Upper lobe of left lung (tissue), 6 donors: ENCODE measurements around the gene NHLRC2. TPM values are rescaled to one million over a fixed set of nuclear protein-coding genes. Genes with fewer than 3 reads are reported as not detected.

Experiments used
- ATAC-seq, 2 donors: fragments of 200-7000 bp; cut with Tn5 transposase; one replicate each; pipeline ENCODE4 v1.9.1; 2022; ENCODE audit warnings: mild to moderate bottlenecking in 2 of 2, moderate library complexity in 2 of 2; ENCODE audit not compliant: low FRiP score in 2 of 2
- DNase-seq, 2 donors: peaks; one replicate each; pipeline ENCODE4 v3.0.0-alpha.2; 2019 to 2020
- H3K27ac ChIP-seq, 4 donors: fragments of 200-600 bp; sonication (generic); one replicate each; pipeline ENCODE4 v1.5.1; 2016 to 2019
- H3K27me3 ChIP-seq, 4 donors: fragments of 200-600 bp; sonication (generic); one replicate each; pipeline ENCODE4 v1.5.1; 2017 to 2019
- H3K36me3 ChIP-seq, 4 donors: fragments of 200-600 bp; sonication (generic); one replicate each; pipeline ENCODE4 v1.5.1; 2016 to 2019
- H3K4me1 ChIP-seq, 4 donors: fragments of 200-600 bp; sonication (generic); one replicate each; pipeline ENCODE4 v1.5.1; 2018 to 2019
- H3K4me3 ChIP-seq, 4 donors: fragments of 200-600 bp; sonication (generic); one replicate each; pipeline ENCODE4 v1.5.1; 2017 to 2019; ENCODE audit warnings: mild to moderate bottlenecking in 2 of 4, moderate library complexity in 1 of 4
- H3K9me3 ChIP-seq, 4 donors: fragments of 200-600 bp; sonication (generic); one replicate each; pipeline ENCODE4 v1.5.1; 2018 to 2019
- CTCF ChIP-seq, 6 experiments: fragments of 450-650 bp in 4 of 6; fragments of 200-600 bp in 2 of 6; sonication (generic) in 2 of 6; IDR thresholded peaks; one replicate each; pipeline ENCODE4 v1.5.1; 2016 to 2019; ENCODE audit warnings: antibody characterized with exemption in 6 of 6
- EP300 ChIP-seq, 4 donors: sonication (generic); formaldehyde crosslinking; IDR thresholded peaks; one replicate each; pipeline ENCODE4 v1.5.1; 2017; ENCODE audit warnings: antibody characterized with exemption in 4 of 4, control low read depth in 2 of 4
- POLR2A ChIP-seq, 4 donors: fragments of 450-650 bp; IDR thresholded peaks; one replicate each; pipeline ENCODE4 v1.5.1; 2016 to 2017; ENCODE audit warnings: antibody characterized with exemption in 4 of 4, mild to moderate bottlenecking in 2 of 4
- POLR2AphosphoS5 ChIP-seq, 2 donors: sonication (generic); formaldehyde crosslinking; IDR thresholded peaks; one replicate each; pipeline ENCODE4 v1.5.1; 2017; ENCODE audit warnings: antibody characterized with exemption in 2 of 2
- WGBS, 2 donors: methylation state at CpG; one replicate each; pipeline ENCODE4 v1.1.5; 2017 to 2018; 5-methylcytosine and 5-hydroxymethylcytosine counted together
- total RNA-seq, 6 donors: library from RNA; depleted of rRNA in 4 of 6; stranded (reverse); fragments of >200 nt in 4 of 6; gene quantifications; one replicate each; pipeline versions ENCODE4 v1.1.0 to v1.2.1, GENCODE V29; 2016 to 2021
- donor health status: DM: no; HTN: no; CAD: no; lungs with moderate emphysema.
- donor health status: DM: no; HTN: yes; CAD: no; lungs with severe emphysema.

The NHLRC2 gene
- total RNA-seq, 6 donors from 2014 or later, result 24.2 to 55.5 (median 39.7) TPM

GRCh38 chr10:113842171-113842570, 12.3 kb upstream of the NHLRC2 start:
- H3K4me1 ChIP-seq, result no peaks in the 10 kb centered on the region
- WGBS, 2 donors, result 91 to 93% methylated on average over 1 of the region's 1 CpG
- H3K27ac ChIP-seq, result no peak overlapping the region
- ATAC-seq (no peak), DNase-seq (no peak)
- H3K4me3 ChIP-seq, result no peak overlapping the region
- no peaks in the 10 kb centered on the region for H3K9me3 ChIP-seq
- H3K36me3 ChIP-seq, result peaks cover 0 to 27% (median 4%) of the 10 kb centered on the region in 4 donors
- TF ChIP-seq EP300 (IDR thresholded peaks at IDR 0.05) (no peak), POLR2AphosphoS5 (IDR thresholded peaks at IDR 0.05) (no peak), POLR2A (IDR thresholded peaks at IDR 0.05) (no peak), CTCF (IDR thresholded peaks at IDR 0.05) (no peak)
- no peaks in the 10 kb centered on the region for H3K27me3 ChIP-seq

- TF ChIP-seq POLR2AphosphoS5 (IDR thresholded peaks at IDR 0.05) (no peak), POLR2A (IDR thresholded peaks at IDR 0.05) (no peak), EP300 (IDR thresholded peaks at IDR 0.05) (no peak), CTCF (IDR thresholded peaks at IDR 0.05) (no peak)
- Histone ChIP-seq H3K27me3 (no peaks in the 10 kb centered on the region), H3K36me3 (peaks cover 0 to 27% (median 4%) of the 10 kb centered on the region in 4 donors), H3K9me3 (no peaks in the 10 kb centered on the region), H3K4me3 (no peak overlapping the region), H3K4me1 (no peaks in the 10 kb centered on the region), H3K27ac (no peak overlapping the region)
- DNase-seq (no peak), ATAC-seq (no peak)
- WGBS, 2 donors, result 48 to 54% methylated on average over 6 of the region's 6 CpGs
These were observed 10.4 kb upstream of the NHLRC2 start for GRCh38 chr10:113843972-113844485.

- TF ChIP-seq EP300 (IDR thresholded peaks at IDR 0.05), result no peak
- no peak for TF ChIP-seq POLR2AphosphoS5 (IDR thresholded peaks at IDR 0.05)
- TF ChIP-seq CTCF (IDR thresholded peaks at IDR 0.05), result no peak
- no peak for TF ChIP-seq POLR2A (IDR thresholded peaks at IDR 0.05)
- H3K27me3 ChIP-seq, result no peaks in the 10 kb centered on the region
- H3K4me1 ChIP-seq, result peaks cover 0 to 4% (median under 1%) of the 10 kb centered on the region in 4 donors
- no peaks in the 10 kb centered on the region for H3K9me3 ChIP-seq
- no peak overlapping the region for H3K4me3 ChIP-seq
- ATAC-seq, result no peak
- WGBS, 2 donors, result 94 to 95% methylated on average over 2 of the region's 2 CpGs
- no peak overlapping the region for H3K27ac ChIP-seq
- no peak for DNase-seq
- H3K36me3 ChIP-seq, result peaks cover 0 to 23% (median 4%) of the 10 kb centered on the region in 4 donors
These were observed 8.4 kb upstream of the NHLRC2 start for GRCh38 chr10:113846036-113846435.

GRCh38 chr10:113849140-113849803, 5.2 kb upstream of the NHLRC2 start:
- H3K36me3 ChIP-seq, result peaks cover 0 to 9% (median 2%) of the 10 kb centered on the region in 4 donors
- no peak overlapping the region for H3K27ac ChIP-seq
- H3K4me3 ChIP-seq, result no peak overlapping the region
- H3K4me1 ChIP-seq, result peaks cover 12 to 32% (median 17%) of the 10 kb centered on the region in 4 donors
- H3K27me3 ChIP-seq, result no peaks in the 10 kb centered on the region
- WGBS, 2 donors, result 89 to 93% methylated on average over 5 of the region's 5 CpGs
- DNase-seq (no peak), ATAC-seq (no peak)
- TF ChIP-seq CTCF (IDR thresholded peaks at IDR 0.05), result no peak
- no peak for TF ChIP-seq POLR2AphosphoS5 (IDR thresholded peaks at IDR 0.05)
- TF ChIP-seq EP300 (IDR thresholded peaks at IDR 0.05), result no peak
- no peak for TF ChIP-seq POLR2A (IDR thresholded peaks at IDR 0.05)
- H3K9me3 ChIP-seq, result no peaks in the 10 kb centered on the region

- DNase-seq, result no peak
- ATAC-seq, result no peak
- no peaks in the 10 kb centered on the region for H3K9me3 ChIP-seq
- H3K27ac ChIP-seq, result no peak overlapping the region
- peaks cover 12 to 32% (median 17%) of the 10 kb centered on the region in 4 donors for H3K4me1 ChIP-seq
- WGBS, 2 donors, result 91 to 92% methylated on average over 7 of the region's 7 CpGs
- TF ChIP-seq POLR2A (IDR thresholded peaks at IDR 0.05) (no peak), CTCF (IDR thresholded peaks at IDR 0.05) (no peak), POLR2AphosphoS5 (IDR thresholded peaks at IDR 0.05) (no peak), EP300 (IDR thresholded peaks at IDR 0.05) (no peak)
- H3K27me3 ChIP-seq, result no peaks in the 10 kb centered on the region
- H3K36me3 ChIP-seq, result peaks cover 0 to 3% (median 0%) of the 10 kb centered on the region in 4 donors
- no peak overlapping the region for H3K4me3 ChIP-seq
These were observed 4.5 kb upstream of the NHLRC2 start for GRCh38 chr10:113849946-113850345.
